ENCODE measurements around the gene DLEC1.

- TF ChIP-seq, protein P1, sequence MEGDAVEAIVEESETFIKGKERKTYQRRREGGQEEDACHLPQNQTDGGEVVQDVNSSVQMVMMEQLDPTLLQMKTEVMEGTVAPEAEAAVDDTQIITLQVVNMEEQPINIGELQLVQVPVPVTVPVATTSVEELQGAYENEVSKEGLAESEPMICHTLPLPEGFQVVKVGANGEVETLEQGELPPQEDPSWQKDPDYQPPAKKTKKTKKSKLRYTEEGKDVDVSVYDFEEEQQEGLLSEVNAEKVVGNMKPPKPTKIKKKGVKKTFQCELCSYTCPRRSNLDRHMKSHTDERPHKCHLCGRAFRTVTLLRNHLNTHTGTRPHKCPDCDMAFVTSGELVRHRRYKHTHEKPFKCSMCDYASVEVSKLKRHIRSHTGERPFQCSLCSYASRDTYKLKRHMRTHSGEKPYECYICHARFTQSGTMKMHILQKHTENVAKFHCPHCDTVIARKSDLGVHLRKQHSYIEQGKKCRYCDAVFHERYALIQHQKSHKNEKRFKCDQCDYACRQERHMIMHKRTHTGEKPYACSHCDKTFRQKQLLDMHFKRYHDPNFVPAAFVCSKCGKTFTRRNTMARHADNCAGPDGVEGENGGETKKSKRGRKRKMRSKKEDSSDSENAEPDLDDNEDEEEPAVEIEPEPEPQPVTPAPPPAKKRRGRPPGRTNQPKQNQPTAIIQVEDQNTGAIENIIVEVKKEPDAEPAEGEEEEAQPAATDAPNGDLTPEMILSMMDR (conservative IDR thresholded peaks at IDR 0.05), result no peak
- TF ChIP-seq ZFX (IDR thresholded peaks at IDR 0.05), result no peak
Measured at GRCh38 chr3:38083871-38084333, 44.9 kb downstream of the DLEC1 start.
